ENCODE measurements around the gene DDB1.

DNA sequence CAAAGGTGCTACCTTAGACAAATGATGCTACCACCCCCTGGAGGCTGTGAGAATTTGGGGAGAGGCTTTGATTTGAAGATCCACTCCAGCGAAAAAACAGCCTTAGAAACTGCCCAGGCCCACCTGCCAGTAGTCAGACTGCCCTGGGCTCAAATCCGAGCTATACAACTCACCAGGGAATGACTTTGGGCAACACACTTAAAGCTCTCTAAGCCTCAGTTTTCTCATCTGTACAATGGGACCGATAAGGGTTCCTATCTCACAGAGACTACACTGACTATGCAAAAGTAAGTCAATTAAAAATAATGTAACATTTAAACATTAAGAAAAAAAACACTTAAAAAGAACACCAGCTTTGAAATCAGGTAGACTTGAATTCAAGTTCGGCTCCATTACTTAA, 57.7 kb downstream of the DDB1 start:
- no peak for TF ChIP-seq NFIC (IDR thresholded peaks at IDR 0.05; ENCODE audit: low read depth, low read length)
- TF ChIP-seq, protein P1, sequence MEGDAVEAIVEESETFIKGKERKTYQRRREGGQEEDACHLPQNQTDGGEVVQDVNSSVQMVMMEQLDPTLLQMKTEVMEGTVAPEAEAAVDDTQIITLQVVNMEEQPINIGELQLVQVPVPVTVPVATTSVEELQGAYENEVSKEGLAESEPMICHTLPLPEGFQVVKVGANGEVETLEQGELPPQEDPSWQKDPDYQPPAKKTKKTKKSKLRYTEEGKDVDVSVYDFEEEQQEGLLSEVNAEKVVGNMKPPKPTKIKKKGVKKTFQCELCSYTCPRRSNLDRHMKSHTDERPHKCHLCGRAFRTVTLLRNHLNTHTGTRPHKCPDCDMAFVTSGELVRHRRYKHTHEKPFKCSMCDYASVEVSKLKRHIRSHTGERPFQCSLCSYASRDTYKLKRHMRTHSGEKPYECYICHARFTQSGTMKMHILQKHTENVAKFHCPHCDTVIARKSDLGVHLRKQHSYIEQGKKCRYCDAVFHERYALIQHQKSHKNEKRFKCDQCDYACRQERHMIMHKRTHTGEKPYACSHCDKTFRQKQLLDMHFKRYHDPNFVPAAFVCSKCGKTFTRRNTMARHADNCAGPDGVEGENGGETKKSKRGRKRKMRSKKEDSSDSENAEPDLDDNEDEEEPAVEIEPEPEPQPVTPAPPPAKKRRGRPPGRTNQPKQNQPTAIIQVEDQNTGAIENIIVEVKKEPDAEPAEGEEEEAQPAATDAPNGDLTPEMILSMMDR (IDR thresholded peaks at IDR 0.05 in 2 of 3, conservative IDR thresholded peaks at IDR 0.05 in 1 of 3; ENCODE audit: control insufficient read depth in 2 of 3, extremely low read depth in 1 of 3, insufficient read depth in 1 of 3, low read depth in 3 of 3, low read length in 3 of 3), result 0 out of 6 replicates have a peak, but pooled peaks of 1 of the 3 experiments have one; percentile 1
- no peak for TF ChIP-seq BHLHE40 (IDR thresholded peaks at IDR 0.05; ENCODE audit: borderline replicate concordance in 1 of 2, low read depth in 2 of 2, low read length in 1 of 2)
- TF ChIP-seq MXI1 (IDR thresholded peaks at IDR 0.05; ENCODE audit: low read depth, low read length), result no peak
- TF ChIP-seq, protein P2, sequence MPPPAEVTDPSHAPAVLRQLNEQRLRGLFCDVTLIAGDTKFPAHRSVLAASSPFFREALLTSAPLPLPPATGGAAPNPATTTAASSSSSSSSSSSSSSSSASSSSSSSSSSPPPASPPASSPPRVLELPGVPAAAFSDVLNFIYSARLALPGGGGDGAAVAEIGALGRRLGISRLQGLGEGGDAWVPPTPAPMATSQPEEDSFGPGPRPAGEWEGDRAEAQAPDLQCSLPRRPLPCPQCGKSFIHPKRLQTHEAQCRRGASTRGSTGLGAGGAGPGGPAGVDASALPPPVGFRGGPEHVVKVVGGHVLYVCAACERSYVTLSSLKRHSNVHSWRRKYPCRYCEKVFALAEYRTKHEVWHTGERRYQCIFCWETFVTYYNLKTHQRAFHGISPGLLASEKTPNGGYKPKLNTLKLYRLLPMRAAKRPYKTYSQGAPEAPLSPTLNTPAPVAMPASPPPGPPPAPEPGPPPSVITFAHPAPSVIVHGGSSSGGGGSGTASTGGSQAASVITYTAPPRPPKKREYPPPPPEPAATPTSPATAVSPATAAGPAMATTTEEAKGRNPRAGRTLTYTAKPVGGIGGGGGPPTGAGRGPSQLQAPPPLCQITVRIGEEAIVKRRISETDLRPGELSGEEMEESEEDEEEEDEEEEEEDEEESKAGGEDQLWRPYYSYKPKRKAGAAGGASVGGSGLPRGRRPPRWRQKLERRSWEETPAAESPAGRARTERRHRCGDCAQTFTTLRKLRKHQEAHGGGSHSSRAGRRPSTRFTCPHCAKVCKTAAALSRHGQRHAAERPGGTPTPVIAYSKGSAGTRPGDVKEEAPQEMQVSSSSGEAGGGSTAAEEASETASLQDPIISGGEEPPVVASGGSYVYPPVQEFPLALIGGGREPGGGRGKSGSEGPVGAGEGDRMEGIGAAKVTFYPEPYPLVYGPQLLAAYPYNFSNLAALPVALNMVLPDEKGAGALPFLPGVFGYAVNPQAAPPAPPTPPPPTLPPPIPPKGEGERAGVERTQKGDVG (CRISPR knock-in tag; IDR thresholded peaks at IDR 0.05), result no peak
- no peak for TF ChIP-seq HDAC2 (IDR thresholded peaks at IDR 0.05)
- TF ChIP-seq CBX3 (IDR thresholded peaks at IDR 0.05; ENCODE audit: borderline replicate concordance, low read depth), result no peak
- no peak for TF ChIP-seq YY1 (IDR thresholded peaks at IDR 0.05; ENCODE audit: low read depth, low read length)
- TF ChIP-seq, protein P3, sequence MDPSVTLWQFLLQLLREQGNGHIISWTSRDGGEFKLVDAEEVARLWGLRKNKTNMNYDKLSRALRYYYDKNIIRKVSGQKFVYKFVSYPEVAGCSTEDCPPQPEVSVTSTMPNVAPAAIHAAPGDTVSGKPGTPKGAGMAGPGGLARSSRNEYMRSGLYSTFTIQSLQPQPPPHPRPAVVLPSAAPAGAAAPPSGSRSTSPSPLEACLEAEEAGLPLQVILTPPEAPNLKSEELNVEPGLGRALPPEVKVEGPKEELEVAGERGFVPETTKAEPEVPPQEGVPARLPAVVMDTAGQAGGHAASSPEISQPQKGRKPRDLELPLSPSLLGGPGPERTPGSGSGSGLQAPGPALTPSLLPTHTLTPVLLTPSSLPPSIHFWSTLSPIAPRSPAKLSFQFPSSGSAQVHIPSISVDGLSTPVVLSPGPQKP (IDR thresholded peaks at IDR 0.05; ENCODE audit: low read depth, low read length), result no peak

Data from GM12878 (cell line).